Suppressor macrophage (primary cell): Measurements from ENCODE around the gene KIRREL2.
A peak's percentile ranks its signal among the peaks of the same experiment; 100 is the strongest.
"Not testable (repeated sequence)": the region's sequence is repeated elsewhere in the genome, so short reads cannot be mapped to it uniquely, and the experiment has no call there.

ENCODE experiments used
- DNase-seq, 4 experiments: peaks; one replicate each; pipeline ENCODE4 v3.0.0-alpha.2; 2020 to 2022

Gene KIRREL2

GRCh38 chr19:35870124-35870736, 13.5 kb downstream of the KIRREL2 start:
- peak in 2 of 4 experiments; percentile 34 for DNase-seq

GRCh38 chr19:35870798-35871197, 14.1 kb downstream of the KIRREL2 start:
- no peak for DNase-seq

GRCh38 chr19:35871611-35872010, 14.9 kb downstream of the KIRREL2 start:
- DNase-seq = no peak

- no peak for DNase-seq
Measured at GRCh38 chr19:35872180-35872579, 15.5 kb downstream of the KIRREL2 start.

GRCh38 chr19:35874392-35874930, 17.8 kb downstream of the KIRREL2 start:
- no peak for DNase-seq

- DNase-seq = no peak
Measured at GRCh38 chr19:35879068-35879467, 22.4 kb downstream of the KIRREL2 start.

- peak; percentile 94 to 97 (median 96) for DNase-seq
Measured at GRCh38 chr19:35879770-35880317, 23.1 kb downstream of the KIRREL2 start.

- peak; percentile 66 to 87 (median 84) for DNase-seq
Measured at GRCh38 chr19:35882114-35882832, 25.6 kb downstream of the KIRREL2 start.

- DNase-seq = no peak
Measured at GRCh38 chr19:35883882-35884281, 27.2 kb downstream of the KIRREL2 start.

- DNase-seq = no peak
Measured at GRCh38 chr19:35885225-35885738, 28.6 kb downstream of the KIRREL2 start.

- no peak for DNase-seq
Measured at GRCh38 chr19:35885904-35886303, 29.2 kb downstream of the KIRREL2 start.

GRCh38 chr19:35887197-35887596, 30.5 kb downstream of the KIRREL2 start:
- no peak for DNase-seq

- DNase-seq = no peak
Measured at GRCh38 chr19:35888398-35888797, 31.7 kb downstream of the KIRREL2 start.

GRCh38 chr19:35889370-35890112, 32.8 kb downstream of the KIRREL2 start:
- DNase-seq = no peak

GRCh38 chr19:35890113-35890650, 33.5 kb downstream of the KIRREL2 start:
- no peak for DNase-seq

GRCh38 chr19:35891819-35892218, 35.1 kb downstream of the KIRREL2 start:
- not testable (repeated sequence) for DNase-seq

GRCh38 chr19:35894342-35894741, 37.6 kb downstream of the KIRREL2 start:
- no peak for DNase-seq

GRCh38 chr19:35895911-35896642, 39.4 kb downstream of the KIRREL2 start:
- no peak for DNase-seq

GRCh38 chr19:35896643-35897040, 39.9 kb downstream of the KIRREL2 start:
- DNase-seq = no peak

- no peak for DNase-seq
Measured at GRCh38 chr19:35897706-35898451, 41.2 kb downstream of the KIRREL2 start.

- DNase-seq = no peak
Measured at GRCh38 chr19:35898499-35898809, 41.7 kb downstream of the KIRREL2 start.
